ENCODE measurements around the gene MRPL11. TPM values are rescaled to one million over a fixed set of nuclear protein-coding genes. Genes with fewer than 3 reads are reported as not detected.

MRPL11 gene
- total RNA-seq, 2 experiments from 2014 or later, result 17.7 to 21.0 TPM

- peaks cover 4% of the 10 kb centered on the region for H3K27me3 Mint-ChIP-seq
- no peaks in the 10 kb centered on the region for H3K27me3 ChIP-seq (ENCODE audit: control insufficient read depth in 1 of 2, insufficient read depth in 2 of 2, low read length in 2 of 2)
- ChIA-PET POLR2A (interaction anchor here (1.1 kb wide), 1 partner anchor 9 kb away, joined by 4 read pairs; the partner anchor contains the start of gene MRPL11), CTCF (interaction anchor here (0.6 to 3.7 kb wide), 5 partner anchors 9 to 341 kb away, joined by 3 to 22 read pairs (median 4); partner anchors contain the start of gene MRPL11)
- H3K36me3 Mint-ChIP-seq (ENCODE audit: low read depth), result peaks cover 19% of the 10 kb centered on the region
- H3K4me3 ChIP-seq (ENCODE audit: low read length), result no peak overlapping the region
- intact Hi-C loops (cut with DNase I, micrococcal nuclease), result loop anchor here (1.0 kb wide), 1 partner anchor 22 kb away; no protein-coding TSS in a partner anchor
- H3K4me3 Mint-ChIP-seq, result no peak overlapping the region
- ATAC-seq (ENCODE audit: poor library complexity) (peak; percentile 68), DNase-seq (peak; percentile 56 to 87 (median 64))
- H3K4me1 Mint-ChIP-seq (ENCODE audit: low read depth), result peaks cover 5% of the 10 kb centered on the region
- H3K4me1 ChIP-seq (ENCODE audit: insufficient read depth, low read length), result no peaks in the 10 kb centered on the region
- H3K36me3 ChIP-seq (ENCODE audit: insufficient read depth, low read length), result peaks cover 6% of the 10 kb centered on the region
- peaks cover 0 to 6% of the 10 kb centered on the region in 2 experiments for H3K9me3 ChIP-seq (ENCODE audit: control insufficient read depth in 1 of 2, insufficient read depth in 1 of 2, low read length in 2 of 2)
- no peak overlapping the region for H3K27ac ChIP-seq (ENCODE audit: low read depth in 1 of 2, low read length in 2 of 2)
- TF ChIP-seq CTCF (IDR thresholded peaks at IDR 0.05), result peak; percentile 81
- no peak overlapping the region for H3K27ac Mint-ChIP-seq
- no peaks in the 10 kb centered on the region for H3K9me3 Mint-ChIP-seq
Observed at GRCh38 chr11:66429983-66430602, 8.6 kb downstream of the MRPL11 start.

GRCh38 chr11:66428933-66429332 lies 9.7 kb downstream of the MRPL11 start:
- no peak overlapping the region for H3K4me3 ChIP-seq (ENCODE audit: low read length)
- H3K27me3 Mint-ChIP-seq, result peaks cover 4% of the 10 kb centered on the region
- TF ChIP-seq CTCF (IDR thresholded peaks at IDR 0.05), result no peak
- H3K27ac ChIP-seq (ENCODE audit: low read depth in 1 of 2, low read length in 2 of 2), result no peak overlapping the region
- H3K27ac Mint-ChIP-seq, result no peak overlapping the region
- peaks cover 0 to 6% of the 10 kb centered on the region in 2 experiments for H3K9me3 ChIP-seq (ENCODE audit: control insufficient read depth in 1 of 2, insufficient read depth in 1 of 2, low read length in 2 of 2)
- H3K36me3 Mint-ChIP-seq (ENCODE audit: low read depth), result peaks cover 15% of the 10 kb centered on the region
- no peaks in the 10 kb centered on the region for H3K9me3 Mint-ChIP-seq
- H3K27me3 ChIP-seq (ENCODE audit: control insufficient read depth in 1 of 2, insufficient read depth in 2 of 2, low read length in 2 of 2), result no peaks in the 10 kb centered on the region
- peaks cover 5% of the 10 kb centered on the region for H3K4me1 Mint-ChIP-seq (ENCODE audit: low read depth)
- no peak for DNase-seq
- ChIA-PET POLR2A (interaction anchor here (1.1 kb wide), 1 partner anchor 10 kb away, joined by 4 read pairs; the partner anchor contains the start of gene MRPL11), CTCF (interaction anchor here (0.6 to 3.7 kb wide), 3 partner anchors 10 to 1048 kb away, joined by 3 to 22 read pairs (median 4); partner anchors contain the start of gene MRPL11)
- intact Hi-C loops (cut with DNase I, micrococcal nuclease), result loop anchor here in 1 of 2 experiments (1.0 kb wide), 1 partner anchor 21 kb away; no protein-coding TSS in a partner anchor
- no peaks in the 10 kb centered on the region for H3K4me1 ChIP-seq (ENCODE audit: insufficient read depth, low read length)
- peaks cover 2% of the 10 kb centered on the region for H3K36me3 ChIP-seq (ENCODE audit: insufficient read depth, low read length)
- H3K4me3 Mint-ChIP-seq, result no peak overlapping the region
- no peak for ATAC-seq (ENCODE audit: poor library complexity)

GRCh38 chr11:66426314-66426713 lies 12.3 kb downstream of the MRPL11 start:
- CTCF ChIA-PET, result no interaction called here
- Histone ChIP-seq H3K27ac (ENCODE audit: low read depth in 1 of 2, low read length in 2 of 2) (no peak overlapping the region), H3K4me3 (ENCODE audit: low read length) (no peak overlapping the region), H3K27me3 (ENCODE audit: control insufficient read depth in 1 of 2, insufficient read depth in 2 of 2, low read length in 2 of 2) (no peaks in the 10 kb centered on the region), H3K9me3 (ENCODE audit: control insufficient read depth in 1 of 2, insufficient read depth in 1 of 2, low read length in 2 of 2) (peaks cover 0 to 20% of the 10 kb centered on the region in 2 experiments), H3K36me3 (ENCODE audit: insufficient read depth, low read length) (no peaks in the 10 kb centered on the region), H3K4me1 (ENCODE audit: insufficient read depth, low read length) (peaks cover 2% of the 10 kb centered on the region)
- no peak for TF ChIP-seq CTCF (IDR thresholded peaks at IDR 0.05)
- DNase-seq (no peak), ATAC-seq (ENCODE audit: poor library complexity) (no peak)
- intact Hi-C loops (cut with DNase I, micrococcal nuclease), result no loop called here
- POLR2A ChIA-PET, result no interaction called here
- no peak overlapping the region for H3K27ac Mint-ChIP-seq
- H3K9me3 Mint-ChIP-seq, result peaks cover 3% of the 10 kb centered on the region
- peaks cover 3% of the 10 kb centered on the region for H3K36me3 Mint-ChIP-seq (ENCODE audit: low read depth)
- peaks cover 9% of the 10 kb centered on the region for H3K27me3 Mint-ChIP-seq
- H3K4me3 Mint-ChIP-seq, result no peak overlapping the region
- H3K4me1 Mint-ChIP-seq (ENCODE audit: low read depth), result peaks cover 5% of the 10 kb centered on the region
